Measurements from ENCODE around the gene MAGI2.

DNA sequence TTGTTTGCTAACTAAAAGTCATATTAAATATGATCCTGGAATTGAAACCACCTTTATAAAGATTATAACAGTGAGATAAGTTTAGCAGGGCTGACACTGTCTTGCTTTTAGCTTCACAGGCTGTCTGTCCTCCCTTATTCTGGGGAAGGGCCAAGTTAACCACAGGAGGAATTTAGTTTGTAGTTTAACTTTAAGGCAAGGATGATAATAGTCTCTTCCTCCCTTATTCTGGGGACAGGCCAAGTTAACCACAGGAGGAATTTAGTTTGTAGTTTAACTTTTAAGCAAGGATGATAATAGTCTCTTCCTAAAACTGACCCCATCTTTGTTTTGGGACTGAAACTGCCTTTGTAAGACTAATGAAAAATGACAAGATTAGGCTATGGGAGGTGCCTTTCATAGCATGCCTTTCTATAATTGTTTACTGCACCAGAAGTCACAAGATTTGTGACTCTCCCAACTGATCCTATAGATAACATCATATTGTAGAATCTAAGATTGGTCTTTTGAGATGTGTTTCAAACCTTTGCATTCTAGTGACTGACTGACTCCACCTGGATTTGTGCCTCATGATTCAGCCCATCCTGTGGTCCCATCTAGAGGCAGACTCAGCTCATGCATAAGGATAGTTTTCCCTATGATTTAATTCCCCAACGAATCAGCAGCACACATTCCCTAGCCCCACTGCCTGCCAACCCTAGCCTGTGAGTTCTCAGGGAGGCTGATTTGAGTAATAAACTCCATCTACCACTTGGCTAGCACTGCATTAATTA is 212.0 kb downstream of the MAGI2 start:
- TF ChIP-seq POLR2A (IDR thresholded peaks at IDR 0.05), result no peak
- TF ChIP-seq, protein P1, sequence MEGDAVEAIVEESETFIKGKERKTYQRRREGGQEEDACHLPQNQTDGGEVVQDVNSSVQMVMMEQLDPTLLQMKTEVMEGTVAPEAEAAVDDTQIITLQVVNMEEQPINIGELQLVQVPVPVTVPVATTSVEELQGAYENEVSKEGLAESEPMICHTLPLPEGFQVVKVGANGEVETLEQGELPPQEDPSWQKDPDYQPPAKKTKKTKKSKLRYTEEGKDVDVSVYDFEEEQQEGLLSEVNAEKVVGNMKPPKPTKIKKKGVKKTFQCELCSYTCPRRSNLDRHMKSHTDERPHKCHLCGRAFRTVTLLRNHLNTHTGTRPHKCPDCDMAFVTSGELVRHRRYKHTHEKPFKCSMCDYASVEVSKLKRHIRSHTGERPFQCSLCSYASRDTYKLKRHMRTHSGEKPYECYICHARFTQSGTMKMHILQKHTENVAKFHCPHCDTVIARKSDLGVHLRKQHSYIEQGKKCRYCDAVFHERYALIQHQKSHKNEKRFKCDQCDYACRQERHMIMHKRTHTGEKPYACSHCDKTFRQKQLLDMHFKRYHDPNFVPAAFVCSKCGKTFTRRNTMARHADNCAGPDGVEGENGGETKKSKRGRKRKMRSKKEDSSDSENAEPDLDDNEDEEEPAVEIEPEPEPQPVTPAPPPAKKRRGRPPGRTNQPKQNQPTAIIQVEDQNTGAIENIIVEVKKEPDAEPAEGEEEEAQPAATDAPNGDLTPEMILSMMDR (IDR thresholded peaks at IDR 0.05), result no peak

Measured in suprapubic skin (tissue), 3 donors.